HepG2 (cell line): ENCODE data around the gene GRB10. TPM values are rescaled to one million over a fixed set of nuclear protein-coding genes. Genes with fewer than 3 reads are reported as not detected.

Experiments used
- ATAC-seq: fragments of 200-7000 bp; cut with Tn5 transposase; 3 replicates; pipeline ENCODE4 v1.9.1; 2020; ENCODE audit warnings: mild to moderate bottlenecking, moderate library complexity
- BruUV-seq: library from RNA; stranded (reverse); fragments of 400-500 nt; replicated peaks from 2 replicates; lab custom pipeline; 2021; lab: Mats Ljungman, UMichigan
- CTCF ChIA-PET: fragments of 300-600 bp; formaldehyde crosslinking; extraction: SDS; loops from one replicate; lab custom pipeline; 2021; ENCODE audit warnings: low total read pairs, inconsistent platforms, low intra/inter-chr PET ratio; lab: Yijun Ruan, JAX
- POLR2A ChIA-PET: fragments of 350-600 bp; sonication (Branson Sonifier 250); formaldehyde crosslinking; loops from one replicate; lab custom pipeline; 2020; ENCODE audit warnings: antibody characterized with exemption, inconsistent platforms; lab: Yijun Ruan, JAX
- DNase-seq: peaks from one replicate; pipeline ENCODE4 v3.0.0-alpha.2; 2015; ENCODE audit warnings: low spot score
- FAIRE-seq: peaks from 3 replicates; lab custom pipeline; 2011; peaks lifted over from hg19 to GRCh38; lab: Jason Lieb, UNC
- H2AFZ ChIP-seq: one replicate; pipeline ENCODE4 v1.6.1; 2011; ENCODE audit warnings: low read length, inconsistent platforms
- H3K27ac ChIP-seq: fragments of 300-600 bp; 3 replicates; pipeline ENCODE4 v1.8.0; 2011; ENCODE audit warnings: mixed run types, mild to moderate bottlenecking, mixed read lengths, low read length, inconsistent platforms; ENCODE audit not compliant: insufficient read depth; ENCODE audit errors: extremely low read length
- H3K27me3 ChIP-seq, 2 experiments: fragments of 200-600 bp in 1 of 2; 2 replicates in 1 of 2; 3 replicates in 1 of 2; pipeline versions ENCODE4 v1.6.0 to v1.8.0; 2011; ENCODE audit warnings: low read length in 2 of 2, mild to moderate bottlenecking in 2 of 2, moderate library complexity in 2 of 2, inconsistent platforms in 1 of 2; ENCODE audit not compliant: insufficient read depth in 2 of 2, control insufficient read depth in 1 of 2
- H3K36me3 ChIP-seq, 2 experiments: fragments of 200-600 bp in 1 of 2; replicated peaks in 1 of 2; 2 replicates in 1 of 2; 3 replicates in 1 of 2; pipeline versions ENCODE4 v1.5.1 to v1.8.0; 2011; ENCODE audit warnings: low read length in 2 of 2, inconsistent platforms in 1 of 2; ENCODE audit not compliant: insufficient read depth in 2 of 2, control insufficient read depth in 1 of 2
- H3K4me1 ChIP-seq: 2 replicates; pipeline ENCODE4 v1.5.1; 2012; ENCODE audit warnings: low read length, inconsistent platforms; ENCODE audit not compliant: insufficient read depth
- H3K4me2 ChIP-seq: 2 replicates; pipeline ENCODE4 v1.6.0; 2011; ENCODE audit warnings: low read depth, low read length, inconsistent platforms
- H3K4me3 ChIP-seq, 3 experiments: fragments of 200-600 bp in 1 of 3; sonication (generic), shearing (Covaris generic) in 1 of 3; replicated peaks in 1 of 3; 2 replicates each; pipeline ENCODE4 v1.5.1; 2011 to 2016; ENCODE audit warnings: low read length in 3 of 3, inconsistent platforms in 2 of 3, low read depth in 2 of 3, mild to moderate bottlenecking in 2 of 3, control low read depth in 1 of 3, mixed read lengths in 1 of 3; ENCODE audit not compliant: insufficient read depth in 1 of 3
- H3K79me2 ChIP-seq: one replicate; pipeline ENCODE4 v1.6.1; 2011; ENCODE audit warnings: low read length, inconsistent platforms; ENCODE audit not compliant: insufficient read depth
- H3K9ac ChIP-seq: 2 replicates; pipeline ENCODE4 v1.6.0; 2011; ENCODE audit warnings: mild to moderate bottlenecking, low read depth, low read length, inconsistent platforms; ENCODE audit not compliant: insufficient read depth
- H3K9me3 ChIP-seq: 2 replicates; pipeline ENCODE4 v1.5.1; 2012; ENCODE audit warnings: mild to moderate bottlenecking, low read length
- H4K20me1 ChIP-seq: 2 replicates; pipeline ENCODE4 v1.6.0; 2011; ENCODE audit warnings: inconsistent platforms, mild to moderate bottlenecking, low read length, moderate library complexity; ENCODE audit not compliant: insufficient read depth
- CREM ChIP-seq, 2 experiments: sonication (generic) in 1 of 2; formaldehyde crosslinking in 1 of 2; IDR thresholded peaks; 2 replicates each; pipeline versions ENCODE4 v1.4.0 to v1.6.1; 2016 to 2020; ENCODE audit warnings: antibody characterized with exemption in 1 of 2, mild to moderate bottlenecking in 1 of 2, missing genetic modification reagents in 1 of 2
- NFYB ChIP-seq: sonication (generic); formaldehyde crosslinking; IDR thresholded peaks from 2 replicates; pipeline ENCODE4 v1.4.0; 2020; ENCODE audit warnings: missing genetic modification reagents
- POGZ ChIP-seq: sonication (generic); formaldehyde crosslinking; IDR thresholded peaks from 2 replicates; pipeline ENCODE4 v1.4.0; 2020; ENCODE audit warnings: mild to moderate bottlenecking, missing genetic modification reagents
- SAFB2 ChIP-seq: sonication (generic); formaldehyde crosslinking; IDR thresholded peaks from 2 replicates; pipeline ENCODE4 v1.5.1; 2020; ENCODE audit warnings: missing genetic modification reagents, low read depth, mild to moderate bottlenecking, borderline replicate concordance
- SSRP1 ChIP-seq: IDR thresholded peaks from 2 replicates; pipeline ENCODE4 v1.6.1; 2016; ENCODE audit warnings: control low read depth
- ZNF143 ChIP-seq: sonication (generic); formaldehyde crosslinking; IDR thresholded peaks from 2 replicates; pipeline ENCODE4 v1.4.0; 2020; ENCODE audit warnings: missing genetic modification reagents
- ZNF549 ChIP-seq: sonication (generic); formaldehyde crosslinking; IDR thresholded peaks from 2 replicates; pipeline ENCODE4 v1.5.0; 2020; ENCODE audit warnings: missing genetic modification reagents
- ZNF713 ChIP-seq: sonication (generic); formaldehyde crosslinking; IDR thresholded peaks from 2 replicates; pipeline ENCODE4 v1.4.0; 2020; ENCODE audit warnings: mild to moderate bottlenecking, missing genetic modification reagents
- WGBS: methylation state at CpG from one replicate; pipeline ENCODE4 v1.1.6; 2017; ENCODE audit warnings: low lambda C conversion rate; 5-methylcytosine and 5-hydroxymethylcytosine counted together
- in situ Hi-C: cut with HindIII; loops from 2 replicates; pipeline ENCODE4 v1.10.0; 2017; ENCODE audit warnings: low pct_unique_long_range_greater_than_20kb; ENCODE audit not compliant: extremely low pct_ligation_motif_present
- intact Hi-C: fragments of 100-400 bp; cut with micrococcal nuclease; formaldehyde crosslinking; loops from one replicate; pipeline ENCODE4 v1.10.0; 2022; ENCODE audit not compliant: unreplicated experiment
- polyA plus RNA-seq, 8 experiments: library from polyadenylated mRNA; depleted of rRNA in 3 of 8; stranded (reverse) in 7 of 8; unstranded in 1 of 8; fragments of >200 nt; fragmentation: Illumina TruSeq in 4 of 8; extraction: Trizol in 4 of 8; gene quantifications; 2 replicates each; pipeline versions ENCODE4 v1.2.1 to v1.2.3, GENCODE V29; 2011 to 2016; ENCODE audit warnings: low read depth in 4 of 8, missing spikeins in 1 of 8, mixed read lengths in 1 of 8; ENCODE audit not compliant: insufficient read depth in 1 of 8
- total RNA-seq, 5 experiments: library from RNA; depleted of rRNA; stranded (reverse); fragments of >200 nt; fragmentation: Illumina TruSeq; extraction: Trizol; gene quantifications; 2 replicates each; pipeline ENCODE4 v1.2.3, GENCODE V29; 2016; ENCODE audit warnings: low read depth in 1 of 5
- TF ChIP-seq, protein P1 (sequence below): sonication (generic); formaldehyde crosslinking; IDR thresholded peaks from 2 replicates; pipeline ENCODE4 v1.8.0; 2023; ENCODE audit warnings: mild to moderate bottlenecking, missing genetic modification reagents
- TF ChIP-seq, protein P2 (sequence below): sonication (generic); formaldehyde crosslinking; IDR thresholded peaks from 2 replicates; pipeline ENCODE4 v1.4.0; 2020; ENCODE audit warnings: missing genetic modification reagents
- TF ChIP-seq, protein P3 (sequence below): sonication (generic); formaldehyde crosslinking; IDR thresholded peaks from one replicate; pipeline ENCODE4 v1.5.1; 2020; ENCODE audit warnings: mild to moderate bottlenecking, missing genetic modification reagents; ENCODE audit errors: not compliant biosample characterization
- TF ChIP-seq, protein P4 (sequence below): sonication (generic); formaldehyde crosslinking; IDR thresholded peaks from 2 replicates; pipeline ENCODE4 v1.5.0; 2020; ENCODE audit warnings: missing genetic modification reagents, mild to moderate bottlenecking, borderline replicate concordance

GRB10 gene
- total and polyA plus RNA-seq, 2 of the 13 experiments (the other 11 are each of a cell fraction or from before 2014, with no cell fraction given): 4.0 to 6.8 TPM

DNA sequence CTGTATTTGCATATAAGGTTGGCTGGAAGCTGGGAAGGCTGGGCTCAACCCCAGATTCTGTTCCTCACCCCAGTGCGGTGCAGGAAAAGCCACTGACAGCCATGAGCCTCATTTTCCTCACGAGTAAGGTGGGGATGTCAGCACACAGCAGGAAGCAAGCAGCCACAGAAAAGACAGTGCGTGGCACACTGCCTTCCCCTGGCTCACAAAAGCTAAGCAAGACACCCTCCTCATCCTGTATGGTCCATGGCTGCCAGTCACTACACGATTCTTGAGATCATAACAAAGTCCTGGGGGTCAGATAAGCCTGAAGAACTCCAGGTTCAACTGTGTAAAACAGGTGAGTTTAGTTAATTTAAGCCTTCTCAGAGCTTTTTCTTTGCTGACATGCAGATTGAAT, 188.6 kb downstream of the GRB10 start:
- ATAC-seq: no peak
- CTCF ChIA-PET: no interaction called here
- TF ChIP-seq ZNF143 (CRISPR knock-in tag): no peak
- no peak for TF ChIP-seq SAFB2
- no peak for TF ChIP-seq CREM (IDR thresholded peaks at IDR 0.05)
- no peak for TF ChIP-seq CREM (CRISPR knock-in tag; IDR thresholded peaks at IDR 0.05)
- TF ChIP-seq, protein P1, sequence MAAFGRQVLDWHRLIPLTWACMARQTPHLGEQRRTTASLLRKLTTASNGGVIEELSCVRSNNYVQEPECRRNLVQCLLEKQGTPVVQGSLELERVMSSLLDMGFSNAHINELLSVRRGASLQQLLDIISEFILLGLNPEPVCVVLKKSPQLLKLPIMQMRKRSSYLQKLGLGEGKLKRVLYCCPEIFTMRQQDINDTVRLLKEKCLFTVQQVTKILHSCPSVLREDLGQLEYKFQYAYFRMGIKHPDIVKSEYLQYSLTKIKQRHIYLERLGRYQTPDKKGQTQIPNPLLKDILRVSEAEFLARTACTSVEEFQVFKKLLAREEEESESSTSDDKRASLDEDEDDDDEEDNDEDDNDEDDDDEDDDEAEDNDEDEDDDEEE (CRISPR knock-in tag): no peak
- TF ChIP-seq ZNF713 (CRISPR knock-in tag): no peak
- no peak for TF ChIP-seq POGZ (CRISPR knock-in tag)
- TF ChIP-seq, protein P2, sequence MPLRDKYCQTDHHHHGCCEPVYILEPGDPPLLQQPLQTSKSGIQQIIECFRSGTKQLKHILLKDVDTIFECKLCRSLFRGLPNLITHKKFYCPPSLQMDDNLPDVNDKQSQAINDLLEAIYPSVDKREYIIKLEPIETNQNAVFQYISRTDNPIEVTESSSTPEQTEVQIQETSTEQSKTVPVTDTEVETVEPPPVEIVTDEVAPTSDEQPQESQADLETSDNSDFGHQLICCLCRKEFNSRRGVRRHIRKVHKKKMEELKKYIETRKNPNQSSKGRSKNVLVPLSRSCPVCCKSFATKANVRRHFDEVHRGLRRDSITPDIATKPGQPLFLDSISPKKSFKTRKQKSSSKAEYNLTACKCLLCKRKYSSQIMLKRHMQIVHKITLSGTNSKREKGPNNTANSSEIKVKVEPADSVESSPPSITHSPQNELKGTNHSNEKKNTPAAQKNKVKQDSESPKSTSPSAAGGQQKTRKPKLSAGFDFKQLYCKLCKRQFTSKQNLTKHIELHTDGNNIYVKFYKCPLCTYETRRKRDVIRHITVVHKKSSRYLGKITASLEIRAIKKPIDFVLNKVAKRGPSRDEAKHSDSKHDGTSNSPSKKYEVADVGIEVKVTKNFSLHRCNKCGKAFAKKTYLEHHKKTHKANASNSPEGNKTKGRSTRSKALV (CRISPR knock-in tag): no peak
- TF ChIP-seq, protein P3, sequence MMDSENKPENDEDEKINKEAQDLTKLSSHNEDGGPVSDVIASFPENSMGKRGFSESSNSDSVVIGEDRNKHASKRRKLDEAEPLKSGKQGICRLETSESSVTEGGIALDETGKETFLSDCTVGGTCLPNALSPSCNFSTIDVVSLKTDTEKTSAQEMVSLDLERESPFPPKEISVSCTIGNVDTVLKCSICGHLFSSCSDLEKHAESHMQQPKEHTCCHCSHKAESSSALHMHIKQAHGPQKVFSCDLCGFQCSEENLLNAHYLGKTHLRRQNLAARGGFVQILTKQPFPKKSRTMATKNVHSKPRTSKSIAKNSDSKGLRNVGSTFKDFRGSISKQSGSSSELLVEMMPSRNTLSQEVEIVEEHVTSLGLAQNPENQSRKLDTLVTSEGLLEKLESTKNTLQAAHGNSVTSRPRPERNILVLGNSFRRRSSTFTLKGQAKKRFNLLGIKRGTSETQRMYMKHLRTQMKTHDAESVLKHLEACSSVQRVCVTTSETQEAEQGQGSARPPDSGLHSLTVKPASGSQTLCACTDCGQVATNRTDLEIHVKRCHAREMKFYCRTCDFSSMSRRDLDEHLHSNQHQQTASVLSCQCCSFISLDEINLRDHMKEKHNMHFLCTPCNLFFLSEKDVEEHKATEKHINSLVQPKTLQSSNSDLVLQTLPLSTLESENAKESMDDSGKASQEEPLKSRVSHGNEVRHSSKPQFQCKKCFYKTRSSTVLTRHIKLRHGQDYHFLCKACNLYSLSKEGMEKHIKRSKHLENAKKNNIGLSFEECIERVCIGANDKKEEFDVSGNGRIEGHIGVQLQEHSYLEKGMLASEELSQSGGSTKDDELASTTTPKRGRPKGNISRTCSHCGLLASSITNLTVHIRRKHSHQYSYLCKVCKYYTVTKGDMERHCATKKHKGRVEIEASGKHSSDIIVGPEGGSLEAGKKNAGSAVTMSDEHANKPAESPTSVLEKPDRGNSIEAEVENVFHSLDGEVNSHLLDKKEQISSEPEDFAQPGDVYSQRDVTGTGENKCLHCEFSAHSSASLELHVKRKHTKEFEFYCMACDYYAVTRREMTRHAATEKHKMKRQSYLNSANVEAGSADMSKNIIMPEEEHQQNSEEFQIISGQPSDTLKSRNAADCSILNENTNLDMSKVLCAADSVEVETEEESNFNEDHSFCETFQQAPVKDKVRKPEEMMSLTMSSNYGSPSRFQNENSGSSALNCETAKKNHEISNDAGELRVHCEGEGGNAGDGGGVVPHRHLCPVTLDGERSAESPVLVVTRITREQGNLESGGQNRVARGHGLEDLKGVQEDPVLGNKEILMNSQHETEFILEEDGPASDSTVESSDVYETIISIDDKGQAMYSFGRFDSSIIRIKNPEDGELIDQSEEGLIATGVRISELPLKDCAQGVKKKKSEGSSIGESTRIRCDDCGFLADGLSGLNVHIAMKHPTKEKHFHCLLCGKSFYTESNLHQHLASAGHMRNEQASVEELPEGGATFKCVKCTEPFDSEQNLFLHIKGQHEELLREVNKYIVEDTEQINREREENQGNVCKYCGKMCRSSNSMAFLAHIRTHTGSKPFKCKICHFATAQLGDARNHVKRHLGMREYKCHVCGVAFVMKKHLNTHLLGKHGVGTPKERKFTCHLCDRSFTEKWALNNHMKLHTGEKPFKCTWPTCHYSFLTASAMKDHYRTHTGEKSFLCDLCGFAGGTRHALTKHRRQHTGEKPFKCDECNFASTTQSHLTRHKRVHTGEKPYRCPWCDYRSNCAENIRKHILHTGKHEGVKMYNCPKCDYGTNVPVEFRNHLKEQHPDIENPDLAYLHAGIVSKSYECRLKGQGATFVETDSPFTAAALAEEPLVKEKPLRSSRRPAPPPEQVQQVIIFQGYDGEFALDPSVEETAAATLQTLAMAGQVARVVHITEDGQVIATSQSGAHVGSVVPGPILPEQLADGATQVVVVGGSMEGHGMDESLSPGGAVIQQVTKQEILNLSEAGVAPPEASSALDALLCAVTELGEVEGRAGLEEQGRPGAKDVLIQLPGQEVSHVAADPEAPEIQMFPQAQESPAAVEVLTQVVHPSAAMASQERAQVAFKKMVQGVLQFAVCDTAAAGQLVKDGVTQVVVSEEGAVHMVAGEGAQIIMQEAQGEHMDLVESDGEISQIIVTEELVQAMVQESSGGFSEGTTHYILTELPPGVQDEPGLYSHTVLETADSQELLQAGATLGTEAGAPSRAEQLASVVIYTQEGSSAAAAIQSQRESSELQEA (CRISPR knock-in tag): no peak
- TF ChIP-seq ZNF549 (CRISPR knock-in tag): no peak
- no peak for TF ChIP-seq NFYB
- TF ChIP-seq, protein P4, sequence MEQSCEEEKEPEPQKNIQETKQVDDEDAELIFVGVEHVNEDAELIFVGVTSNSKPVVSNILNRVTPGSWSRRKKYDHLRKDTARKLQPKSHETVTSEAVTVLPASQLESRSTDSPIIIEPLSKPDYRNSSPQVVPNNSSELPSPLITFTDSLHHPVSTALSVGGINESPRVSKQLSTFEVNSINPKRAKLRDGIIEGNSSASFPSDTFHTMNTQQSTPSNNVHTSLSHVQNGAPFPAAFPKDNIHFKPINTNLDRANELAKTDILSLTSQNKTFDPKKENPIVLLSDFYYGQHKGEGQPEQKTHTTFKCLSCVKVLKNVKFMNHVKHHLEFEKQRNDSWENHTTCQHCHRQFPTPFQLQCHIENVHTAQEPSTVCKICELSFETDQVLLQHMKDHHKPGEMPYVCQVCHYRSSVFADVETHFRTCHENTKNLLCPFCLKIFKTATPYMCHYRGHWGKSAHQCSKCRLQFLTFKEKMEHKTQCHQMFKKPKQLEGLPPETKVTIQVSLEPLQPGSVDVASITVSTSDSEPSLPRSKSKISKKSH (CRISPR knock-in tag): no peak
- no peak for TF ChIP-seq SSRP1 (CRISPR knock-in tag)

More for the DNA sequence above, 188.6 kb downstream of the GRB10 start:
- Histone ChIP-seq H3K79me2 (no peaks in the 10 kb centered on the region), H2AFZ (no peak overlapping the region), H3K36me3 (no peaks in the 10 kb centered on the region), H4K20me1 (no peaks in the 10 kb centered on the region), H3K27me3 (no peaks in the 10 kb centered on the region), H3K9me3 (no peaks in the 10 kb centered on the region), H3K4me2 (no peak overlapping the region), H3K9ac (no peak overlapping the region), H3K27ac (no peak overlapping the region), H3K4me1 (peaks cover 63% of the 10 kb centered on the region), H3K4me3 (no peak overlapping the region)
- DNase-seq (no peak), FAIRE-seq (no peak)
- intact Hi-C loops: loop anchor here (2.0 kb wide), 1 partner anchor 35 kb away; no protein-coding TSS in a partner anchor
- POLR2A ChIA-PET: interaction anchor here (2.1 kb wide), 2 partner anchors 21 to 28 kb away, joined by 6 to 13 read pairs; partner anchors contain the start of gene DDC
- WGBS: 82% methylated on average over 4 of the region's 4 CpGs
- in situ Hi-C loops: no loop called here
- no TSS peak for BruUV-seq
